ENCODE measurements around the gene TRIP12.

DNA sequence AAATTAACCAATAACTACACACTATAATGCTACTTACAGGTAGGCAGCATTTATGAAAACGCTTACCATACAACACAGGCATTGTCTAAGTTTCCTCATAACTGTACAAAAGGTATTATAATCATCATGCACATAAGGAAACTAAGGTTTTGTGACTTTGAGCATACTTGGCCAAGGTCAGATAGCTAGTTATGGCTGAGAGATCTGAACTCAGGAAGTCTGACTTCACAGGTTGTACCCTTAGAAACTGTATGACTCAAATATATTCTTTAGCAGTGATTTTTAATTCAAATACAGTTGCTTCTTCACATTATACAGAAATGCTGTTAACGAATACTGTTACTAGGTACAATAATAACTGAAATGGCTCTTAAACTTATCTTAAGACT, 89.3 kb downstream of the TRIP12 start:
- TF ChIP-seq, protein P1, sequence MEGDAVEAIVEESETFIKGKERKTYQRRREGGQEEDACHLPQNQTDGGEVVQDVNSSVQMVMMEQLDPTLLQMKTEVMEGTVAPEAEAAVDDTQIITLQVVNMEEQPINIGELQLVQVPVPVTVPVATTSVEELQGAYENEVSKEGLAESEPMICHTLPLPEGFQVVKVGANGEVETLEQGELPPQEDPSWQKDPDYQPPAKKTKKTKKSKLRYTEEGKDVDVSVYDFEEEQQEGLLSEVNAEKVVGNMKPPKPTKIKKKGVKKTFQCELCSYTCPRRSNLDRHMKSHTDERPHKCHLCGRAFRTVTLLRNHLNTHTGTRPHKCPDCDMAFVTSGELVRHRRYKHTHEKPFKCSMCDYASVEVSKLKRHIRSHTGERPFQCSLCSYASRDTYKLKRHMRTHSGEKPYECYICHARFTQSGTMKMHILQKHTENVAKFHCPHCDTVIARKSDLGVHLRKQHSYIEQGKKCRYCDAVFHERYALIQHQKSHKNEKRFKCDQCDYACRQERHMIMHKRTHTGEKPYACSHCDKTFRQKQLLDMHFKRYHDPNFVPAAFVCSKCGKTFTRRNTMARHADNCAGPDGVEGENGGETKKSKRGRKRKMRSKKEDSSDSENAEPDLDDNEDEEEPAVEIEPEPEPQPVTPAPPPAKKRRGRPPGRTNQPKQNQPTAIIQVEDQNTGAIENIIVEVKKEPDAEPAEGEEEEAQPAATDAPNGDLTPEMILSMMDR (IDR thresholded peaks at IDR 0.05), result no peak
- no peak for TF ChIP-seq POLR2AphosphoS5 (IDR thresholded peaks at IDR 0.05)
- no peak for TF ChIP-seq EP300 (IDR thresholded peaks at IDR 0.05)
- no peak for TF ChIP-seq POLR2A (IDR thresholded peaks at IDR 0.05)
